ENCODE measurements around the gene EPHB1.

EPHB1 gene

DNA sequence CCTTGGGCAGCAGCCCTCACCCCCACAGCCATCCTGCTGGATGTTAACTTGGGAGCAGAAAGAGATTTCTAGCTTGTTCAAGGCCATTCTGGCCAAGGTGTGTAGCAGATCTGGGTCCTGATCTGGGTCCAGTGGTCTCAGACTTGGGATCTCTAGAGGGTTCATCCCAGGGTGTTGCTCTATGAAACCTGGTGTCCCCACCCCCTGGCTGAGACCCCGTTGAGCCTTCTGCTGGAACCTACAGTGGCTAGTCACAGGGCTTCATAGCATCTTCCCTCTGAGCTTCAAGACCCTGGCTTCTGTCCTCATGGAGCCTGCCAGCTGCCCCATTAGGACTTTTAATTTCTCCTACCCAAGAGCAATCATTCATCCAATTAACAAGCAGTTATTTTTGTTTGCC, 64.3 kb downstream of the EPHB1 start:
- TF ChIP-seq FOXP2 (optimal IDR thresholded peaks at IDR 0.05; ENCODE audit: borderline replicate concordance, extremely low read depth, extremely low read length, insufficient read depth), result no peak
- no peak for TF ChIP-seq POLR2AphosphoS5 (IDR thresholded peaks at IDR 0.05; ENCODE audit: low read depth, low read length)
- TF ChIP-seq, protein P1, sequence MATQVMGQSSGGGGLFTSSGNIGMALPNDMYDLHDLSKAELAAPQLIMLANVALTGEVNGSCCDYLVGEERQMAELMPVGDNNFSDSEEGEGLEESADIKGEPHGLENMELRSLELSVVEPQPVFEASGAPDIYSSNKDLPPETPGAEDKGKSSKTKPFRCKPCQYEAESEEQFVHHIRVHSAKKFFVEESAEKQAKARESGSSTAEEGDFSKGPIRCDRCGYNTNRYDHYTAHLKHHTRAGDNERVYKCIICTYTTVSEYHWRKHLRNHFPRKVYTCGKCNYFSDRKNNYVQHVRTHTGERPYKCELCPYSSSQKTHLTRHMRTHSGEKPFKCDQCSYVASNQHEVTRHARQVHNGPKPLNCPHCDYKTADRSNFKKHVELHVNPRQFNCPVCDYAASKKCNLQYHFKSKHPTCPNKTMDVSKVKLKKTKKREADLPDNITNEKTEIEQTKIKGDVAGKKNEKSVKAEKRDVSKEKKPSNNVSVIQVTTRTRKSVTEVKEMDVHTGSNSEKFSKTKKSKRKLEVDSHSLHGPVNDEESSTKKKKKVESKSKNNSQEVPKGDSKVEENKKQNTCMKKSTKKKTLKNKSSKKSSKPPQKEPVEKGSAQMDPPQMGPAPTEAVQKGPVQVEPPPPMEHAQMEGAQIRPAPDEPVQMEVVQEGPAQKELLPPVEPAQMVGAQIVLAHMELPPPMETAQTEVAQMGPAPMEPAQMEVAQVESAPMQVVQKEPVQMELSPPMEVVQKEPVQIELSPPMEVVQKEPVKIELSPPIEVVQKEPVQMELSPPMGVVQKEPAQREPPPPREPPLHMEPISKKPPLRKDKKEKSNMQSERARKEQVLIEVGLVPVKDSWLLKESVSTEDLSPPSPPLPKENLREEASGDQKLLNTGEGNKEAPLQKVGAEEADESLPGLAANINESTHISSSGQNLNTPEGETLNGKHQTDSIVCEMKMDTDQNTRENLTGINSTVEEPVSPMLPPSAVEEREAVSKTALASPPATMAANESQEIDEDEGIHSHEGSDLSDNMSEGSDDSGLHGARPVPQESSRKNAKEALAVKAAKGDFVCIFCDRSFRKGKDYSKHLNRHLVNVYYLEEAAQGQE (IDR thresholded peaks at IDR 0.05; ENCODE audit: insufficient read depth in 1 of 2, low read depth in 2 of 2, low read length in 2 of 2), result no peak
- TF ChIP-seq SIN3A (IDR thresholded peaks at IDR 0.05; ENCODE audit: borderline replicate concordance, insufficient read depth, low read length), result no peak
- no peak for TF ChIP-seq TAF1 (IDR thresholded peaks at IDR 0.05; ENCODE audit: borderline replicate concordance, insufficient read depth, low read length)

DNA sequence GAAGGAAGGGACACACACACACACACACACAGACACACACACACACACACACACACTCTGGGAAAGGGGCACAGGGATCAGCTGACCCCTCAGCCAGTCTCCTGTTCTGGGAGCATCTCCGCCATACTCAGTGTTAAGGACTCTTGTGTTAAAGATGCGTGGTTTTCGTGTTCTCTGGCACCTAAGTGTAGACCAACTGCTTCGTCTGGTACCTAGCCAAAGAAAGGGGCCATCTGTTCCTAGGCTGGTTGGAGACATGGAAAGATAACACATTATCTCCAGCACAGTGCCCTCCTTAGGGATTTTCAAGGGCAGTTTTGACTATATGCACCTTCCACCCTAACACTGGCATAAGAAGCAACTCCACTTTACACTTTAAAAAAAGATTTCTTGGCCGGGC, 65.1 kb downstream of the EPHB1 start:
- TF ChIP-seq POLR2AphosphoS5 (IDR thresholded peaks at IDR 0.05; ENCODE audit: low read depth, low read length) (no peak), FOXP2 (optimal IDR thresholded peaks at IDR 0.05; ENCODE audit: borderline replicate concordance, extremely low read depth, extremely low read length, insufficient read depth) (no peak)

DNA sequence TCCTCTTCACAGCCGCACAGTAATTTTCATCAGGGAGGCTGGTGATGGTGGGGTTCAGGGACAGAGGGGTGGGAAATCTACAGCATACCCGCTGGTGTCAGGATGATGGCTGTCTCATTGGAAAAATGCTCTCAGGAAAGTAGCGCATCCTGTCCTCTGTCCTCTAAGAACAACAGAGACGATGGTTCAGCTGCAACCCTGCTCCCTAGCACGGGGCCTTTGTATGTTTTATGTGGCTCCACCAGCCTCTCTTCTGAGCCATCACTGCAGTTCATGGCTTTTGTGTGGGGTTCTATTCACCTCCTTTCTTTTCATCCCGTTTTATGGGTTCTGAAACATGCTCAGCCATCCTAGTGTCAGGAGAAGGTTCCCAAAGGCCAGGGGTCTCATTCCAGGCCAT, 68.9 kb downstream of the EPHB1 start:
- TF ChIP-seq POLR2AphosphoS5 (IDR thresholded peaks at IDR 0.05; ENCODE audit: low read depth, low read length) (no peak), SIN3A (IDR thresholded peaks at IDR 0.05; ENCODE audit: borderline replicate concordance, insufficient read depth, low read length) (no peak), FOXP2 (optimal IDR thresholded peaks at IDR 0.05; ENCODE audit: borderline replicate concordance, extremely low read depth, extremely low read length, insufficient read depth) (no peak), TAF1 (IDR thresholded peaks at IDR 0.05; ENCODE audit: borderline replicate concordance, insufficient read depth, low read length) (no peak)
- TF ChIP-seq, protein P1 (IDR thresholded peaks at IDR 0.05; ENCODE audit: insufficient read depth in 1 of 2, low read depth in 2 of 2, low read length in 2 of 2), result no peak

DNA sequence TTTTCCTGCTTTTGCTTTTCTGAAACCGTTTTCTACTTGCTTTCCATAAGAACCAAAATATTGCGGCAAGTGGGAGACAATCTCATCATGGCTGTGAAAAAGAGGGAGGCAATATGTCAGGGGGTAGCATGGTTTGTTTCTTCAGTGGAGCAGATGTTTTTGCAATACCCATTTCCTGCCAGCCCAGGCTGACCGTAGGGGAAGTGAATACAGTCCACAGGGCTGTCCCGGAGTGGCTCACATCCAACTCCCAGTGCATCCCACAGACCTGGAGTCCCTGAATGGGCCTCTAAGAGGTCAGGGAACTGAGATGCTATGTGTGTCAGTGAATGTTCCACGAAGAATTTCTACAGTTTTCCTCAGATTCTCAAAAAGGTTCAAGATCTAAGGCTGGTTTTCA, 69.6 kb downstream of the EPHB1 start:
- TF ChIP-seq TAF1 (IDR thresholded peaks at IDR 0.05; ENCODE audit: borderline replicate concordance, insufficient read depth, low read length), result no peak
- TF ChIP-seq, protein P1 (IDR thresholded peaks at IDR 0.05; ENCODE audit: insufficient read depth in 1 of 2, low read depth in 2 of 2, low read length in 2 of 2), result no peak
- no peak for TF ChIP-seq POLR2AphosphoS5 (IDR thresholded peaks at IDR 0.05; ENCODE audit: low read depth, low read length)
- TF ChIP-seq SIN3A (IDR thresholded peaks at IDR 0.05; ENCODE audit: borderline replicate concordance, insufficient read depth, low read length), result no peak
- no peak for TF ChIP-seq FOXP2 (optimal IDR thresholded peaks at IDR 0.05; ENCODE audit: borderline replicate concordance, extremely low read depth, extremely low read length, insufficient read depth)

DNA sequence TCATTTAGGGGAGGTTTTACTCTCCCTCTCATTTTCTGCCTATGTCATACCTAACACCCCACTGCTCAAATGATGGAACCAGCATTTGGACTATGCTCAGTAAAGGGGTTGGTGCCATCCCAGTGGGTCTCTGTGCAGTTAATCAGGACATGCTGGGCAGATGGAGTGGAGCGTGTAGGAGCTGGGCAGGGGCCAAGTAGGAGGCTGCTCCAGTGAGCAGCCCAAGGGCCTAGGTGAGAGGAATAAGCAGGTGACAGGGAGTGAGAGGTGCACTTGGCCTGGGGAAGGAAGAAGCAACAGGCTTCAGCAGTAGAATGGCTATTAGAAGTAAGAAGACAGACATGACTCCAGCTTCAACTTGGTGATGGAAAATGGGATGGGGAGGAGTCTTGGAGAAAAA, 72.2 kb downstream of the EPHB1 start:
- TF ChIP-seq FOXP2 (optimal IDR thresholded peaks at IDR 0.05; ENCODE audit: borderline replicate concordance, extremely low read depth, extremely low read length, insufficient read depth), result no peak
- no peak for TF ChIP-seq SIN3A (IDR thresholded peaks at IDR 0.05; ENCODE audit: borderline replicate concordance, insufficient read depth, low read length)
- no peak for TF ChIP-seq TAF1 (IDR thresholded peaks at IDR 0.05; ENCODE audit: borderline replicate concordance, insufficient read depth, low read length)
- no peak for TF ChIP-seq POLR2AphosphoS5 (IDR thresholded peaks at IDR 0.05; ENCODE audit: low read depth, low read length)
- TF ChIP-seq, protein P1 (IDR thresholded peaks at IDR 0.05; ENCODE audit: insufficient read depth in 1 of 2, low read depth in 2 of 2, low read length in 2 of 2), result no peak

Measured in PFSK-1 (cell line).